ENCODE results near the gene FOXP1. TPM values are rescaled to one million over a fixed set of nuclear protein-coding genes. Genes with fewer than 3 reads are reported as not detected.

FOXP1 gene
- total and polyA plus RNA-seq, 2 donors (not counting 1 experiment from before 2014, with no cell fraction given): 91.1 to 508 TPM

GRCh38 chr3:71282976-71283375 is 300.6 kb downstream of the FOXP1 start:
- WGBS (ENCODE audit: insufficient coverage): no CpG with 5 or more reads among the region's 2 CpGs
- POLR2A ChIA-PET: no interaction called here
- no peaks in the 10 kb centered on the region for H3K27me3 ChIP-seq (replicated peaks in 1 of 4; ENCODE audit: control extremely low read depth in 1 of 4, control insufficient read depth in 3 of 4, insufficient read depth in 4 of 4, low read length in 3 of 4)
- H2AFZ ChIP-seq (ENCODE audit: insufficient read depth, low read depth, low read length, poor library complexity, severe bottlenecking): no peak overlapping the region
- Mint-ChIP-seq H3K4me3 (no peak overlapping the region), H3K27ac (no peak overlapping the region), H3K9me3 (ENCODE audit: insufficient read depth) (no peaks in the 10 kb centered on the region), H3K27me3 (no peaks in the 10 kb centered on the region), H3K4me1 (peaks cover 30% of the 10 kb centered on the region)
- peaks cover 42% of the 10 kb centered on the region for H4K20me1 ChIP-seq (ENCODE audit: control insufficient read depth, insufficient read depth, low read length, poor library complexity, severe bottlenecking)
- peaks cover 5 to 14% of the 10 kb centered on the region in 2 experiments for H3K36me3 ChIP-seq (replicated peaks in 1 of 2; ENCODE audit: control extremely low read depth in 1 of 2, control insufficient read depth in 1 of 2, extremely low read depth in 1 of 2, insufficient read depth in 2 of 2, low read length in 1 of 2)
- H3K4me3 ChIP-seq (ENCODE audit: control extremely low read depth in 1 of 5, extremely low read depth in 1 of 5, insufficient read depth in 1 of 5, low read depth in 2 of 5, low read length in 4 of 5): no peak overlapping the region
- intact Hi-C loops (cut with micrococcal nuclease): no loop called here
- CTCF ChIA-PET: no interaction called here
- ATAC-seq (ENCODE audit: low read depth) (no peak), DNase-seq (no peak)
- peak overlapping the region in 1 of 2 donors; percentile 25 for H3K27ac ChIP-seq (ENCODE audit: low read length in 2 of 2)
- H3K9me3 ChIP-seq (ENCODE audit: control extremely low read depth in 1 of 3, control insufficient read depth in 2 of 3, insufficient read depth in 1 of 3, low read length in 2 of 3): no peaks in the 10 kb centered on the region
- peaks cover 3 to 4% of the 10 kb centered on the region in 2 donors for H3K4me1 ChIP-seq (ENCODE audit: control insufficient read depth in 2 of 2, insufficient read depth in 2 of 2, low read length in 2 of 2)
- H3K4me2 ChIP-seq (replicated peaks; ENCODE audit: low read depth, low read length, poor library complexity, severe bottlenecking): no peak overlapping the region
- H3K79me2 ChIP-seq (ENCODE audit: control insufficient read depth, insufficient read depth, low read length): peaks cover 97% of the 10 kb centered on the region
- H3K9ac ChIP-seq (ENCODE audit: low read length): no peak overlapping the region
- TF ChIP-seq EZH2 (IDR thresholded peaks at IDR 0.05; ENCODE audit: borderline replicate concordance, insufficient read depth, low read depth, low read length, poor library complexity, severe bottlenecking) (no peak), CTCF (IDR thresholded peaks at IDR 0.05) (no peak)

- intact Hi-C loops (cut with micrococcal nuclease): no loop called here
Measured at GRCh38 chr3:71281280-71281679, 302.2 kb downstream of the FOXP1 start.

More at GRCh38 chr3:71281280-71281679, 302.2 kb downstream of the FOXP1 start:
- Histone ChIP-seq H3K9me3 (ENCODE audit: control extremely low read depth in 1 of 3, control insufficient read depth in 2 of 3, insufficient read depth in 1 of 3, low read length in 2 of 3) (no peaks in the 10 kb centered on the region), H3K4me1 (ENCODE audit: control insufficient read depth in 2 of 2, insufficient read depth in 2 of 2, low read length in 2 of 2) (peaks cover 3 to 4% of the 10 kb centered on the region in 2 donors), H3K9ac (ENCODE audit: low read length) (no peak overlapping the region), H2AFZ (ENCODE audit: insufficient read depth, low read depth, low read length, poor library complexity, severe bottlenecking) (no peak overlapping the region), H4K20me1 (ENCODE audit: control insufficient read depth, insufficient read depth, low read length, poor library complexity, severe bottlenecking) (peaks cover 44% of the 10 kb centered on the region), H3K4me3 (ENCODE audit: control extremely low read depth in 1 of 5, extremely low read depth in 1 of 5, insufficient read depth in 1 of 5, low read depth in 2 of 5, low read length in 4 of 5) (no peak overlapping the region), H3K27me3 (replicated peaks in 1 of 4; ENCODE audit: control extremely low read depth in 1 of 4, control insufficient read depth in 3 of 4, insufficient read depth in 4 of 4, low read length in 3 of 4) (no peaks in the 10 kb centered on the region), H3K27ac (ENCODE audit: low read length in 2 of 2) (no peak overlapping the region), H3K4me2 (replicated peaks; ENCODE audit: low read depth, low read length, poor library complexity, severe bottlenecking) (no peak overlapping the region), H3K36me3 (replicated peaks in 1 of 2; ENCODE audit: control extremely low read depth in 1 of 2, control insufficient read depth in 1 of 2, extremely low read depth in 1 of 2, insufficient read depth in 2 of 2, low read length in 1 of 2) (peaks cover 5 to 23% of the 10 kb centered on the region in 2 experiments), H3K79me2 (ENCODE audit: control insufficient read depth, insufficient read depth, low read length) (peaks cover 97% of the 10 kb centered on the region)
- ChIA-PET CTCF (interaction anchor here (0.7 kb wide), 1 partner anchor 213 kb away, joined by 4 read pairs; no protein-coding TSS in a partner anchor), POLR2A (no interaction called here)
- Mint-ChIP-seq H3K4me3 (no peak overlapping the region), H3K27me3 (no peaks in the 10 kb centered on the region), H3K27ac (peak overlapping the region; percentile 50), H3K9me3 (ENCODE audit: insufficient read depth) (no peaks in the 10 kb centered on the region), H3K4me1 (peaks cover 34% of the 10 kb centered on the region)
- no peak for TF ChIP-seq EZH2 (IDR thresholded peaks at IDR 0.05; ENCODE audit: borderline replicate concordance, insufficient read depth, low read depth, low read length, poor library complexity, severe bottlenecking)
- TF ChIP-seq CTCF (IDR thresholded peaks at IDR 0.05): no peak
- WGBS (ENCODE audit: insufficient coverage): 95% methylated on average over 4 of the region's 7 CpGs
- DNase-seq (no peak), ATAC-seq (ENCODE audit: low read depth) (no peak)

Measured in B cell (primary cell).